HG03066 (cell line): ENCODE measurements around the gene DHCR7.

ENCODE experiments used
- ATAC-seq: cut with Tn5 transposase; IDR thresholded peaks from one replicate; pipeline ENCODE4 v1.9.1; 2021; ENCODE audit warnings: low read depth; ENCODE audit not compliant: unreplicated experiment

Gene DHCR7

GRCh38 chr11:71387784-71388636, 60.2 kb downstream of the DHCR7 start:
- no peak for ATAC-seq

- no peak for ATAC-seq
These were observed 61.0 kb downstream of the DHCR7 start for GRCh38 chr11:71387200-71387599.

- ATAC-seq = no peak
These were observed 62.0 kb downstream of the DHCR7 start for GRCh38 chr11:71386202-71386601.

- ATAC-seq = no peak
These were observed 63.1 kb downstream of the DHCR7 start for GRCh38 chr11:71385091-71385490.

GRCh38 chr11:71384561-71384960, 63.6 kb downstream of the DHCR7 start:
- ATAC-seq = no peak
